Measurements from ENCODE around the gene NRAP. TPM values are rescaled to one million over a fixed set of nuclear protein-coding genes. Genes with fewer than 3 reads are reported as not detected.
"Not testable (repeated sequence)": the region's sequence is repeated elsewhere in the genome, so short reads cannot be mapped to it uniquely, and the experiment has no call there.

The NRAP gene
- total RNA-seq, 4 donors from 2014 or later = 0.16 to 12.3 (median 1.1) TPM; not detected in 1

- no peak for TF ChIP-seq POLR2A (IDR thresholded peaks at IDR 0.05)
- no peak for TF ChIP-seq EP300 (IDR thresholded peaks at IDR 0.05; ENCODE audit: low read depth)
- TF ChIP-seq POLR2AphosphoS5 (IDR thresholded peaks at IDR 0.05) = no peak
- TF ChIP-seq CTCF (IDR thresholded peaks at IDR 0.05) = no peak
- no peak overlapping the region for H3K4me3 ChIP-seq
- no peak overlapping the region for H3K27ac ChIP-seq
- no peak for DNase-seq
- no peaks in the 10 kb centered on the region for H3K9me3 ChIP-seq
- WGBS, 2 donors (ENCODE audit: low coverage in 1 of 2) = 78 to 79% methylated on average over 4 to 5 of the region's 5 CpGs
- intact Hi-C loops (cut with DNase I; ENCODE audit: low total_unique reads) (no loop called here), in situ Hi-C loops (cut with MboI; ENCODE audit: low pct_ligation_motif_present in 1 of 4, low pct_unique_long_range_greater_than_20kb in 1 of 4, low sequenced_read_pairs in 3 of 4) (no loop called here)
- H3K4me1 ChIP-seq = no peaks in the 10 kb centered on the region
- no peaks in the 10 kb centered on the region for H3K36me3 ChIP-seq
- H3K27me3 ChIP-seq = no peaks in the 10 kb centered on the region
Measured at GRCh38 chr10:113663142-113663541, 699 bp downstream of the NRAP start.

DNA sequence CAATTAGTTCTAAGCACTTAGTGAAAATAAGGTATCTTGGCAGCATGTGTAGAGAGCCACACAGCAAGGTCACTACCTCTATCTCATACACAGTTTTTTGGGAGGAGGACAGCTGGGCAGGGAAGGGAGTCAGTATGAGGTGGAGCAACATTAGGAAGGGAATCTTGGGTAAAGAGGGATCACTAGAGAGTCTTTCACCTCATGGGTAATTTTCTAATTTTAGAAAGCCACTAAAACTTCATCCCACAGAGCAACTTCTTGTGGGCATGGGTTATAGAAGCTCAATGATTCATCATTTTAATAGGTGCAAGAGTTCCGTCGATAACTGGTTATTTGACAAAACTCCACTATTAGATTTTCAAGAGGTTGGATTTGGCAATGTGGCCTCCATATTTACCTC is 2.5 kb downstream of the NRAP start:
- intact Hi-C loops (cut with DNase I; ENCODE audit: low total_unique reads) = no loop called here
- no peak for TF ChIP-seq POLR2A (IDR thresholded peaks at IDR 0.05)
- no peak for TF ChIP-seq CTCF (IDR thresholded peaks at IDR 0.05)
- no peak for TF ChIP-seq POLR2AphosphoS5 (IDR thresholded peaks at IDR 0.05)
- Histone ChIP-seq H3K9me3 (no peaks in the 10 kb centered on the region), H3K4me1 (no peaks in the 10 kb centered on the region), H3K4me3 (no peak overlapping the region), H3K36me3 (no peaks in the 10 kb centered on the region), H3K27ac (no peak overlapping the region), H3K27me3 (no peaks in the 10 kb centered on the region)
- WGBS, 2 donors (ENCODE audit: low coverage in 1 of 2) = 91% methylated on average over 2 of the region's 2 CpGs; no CpG with 5 or more reads in 1 of the 2 donors
- no peak for DNase-seq
- in situ Hi-C loops (cut with MboI; ENCODE audit: low pct_ligation_motif_present in 1 of 4, low pct_unique_long_range_greater_than_20kb in 1 of 4, low sequenced_read_pairs in 3 of 4) = no loop called here

- intact Hi-C loops (cut with DNase I; ENCODE audit: low total_unique reads) = no loop called here
- H3K9me3 ChIP-seq = no peaks in the 10 kb centered on the region
- H3K27me3 ChIP-seq = no peaks in the 10 kb centered on the region
- in situ Hi-C loops (cut with MboI; ENCODE audit: low pct_ligation_motif_present in 1 of 4, low pct_unique_long_range_greater_than_20kb in 1 of 4, low sequenced_read_pairs in 3 of 4) = no loop called here
- no peaks in the 10 kb centered on the region for H3K36me3 ChIP-seq
- DNase-seq = no peak
- H3K4me1 ChIP-seq = no peaks in the 10 kb centered on the region
- TF ChIP-seq POLR2A (IDR thresholded peaks at IDR 0.05) (no peak), CTCF (IDR thresholded peaks at IDR 0.05) (no peak), EP300 (IDR thresholded peaks at IDR 0.05; ENCODE audit: low read depth) (no peak), POLR2AphosphoS5 (IDR thresholded peaks at IDR 0.05) (no peak)
- H3K4me3 ChIP-seq = no peak overlapping the region
- no peak overlapping the region for H3K27ac ChIP-seq
Measured at GRCh38 chr10:113657544-113657943, 6.3 kb downstream of the NRAP start.

DNA sequence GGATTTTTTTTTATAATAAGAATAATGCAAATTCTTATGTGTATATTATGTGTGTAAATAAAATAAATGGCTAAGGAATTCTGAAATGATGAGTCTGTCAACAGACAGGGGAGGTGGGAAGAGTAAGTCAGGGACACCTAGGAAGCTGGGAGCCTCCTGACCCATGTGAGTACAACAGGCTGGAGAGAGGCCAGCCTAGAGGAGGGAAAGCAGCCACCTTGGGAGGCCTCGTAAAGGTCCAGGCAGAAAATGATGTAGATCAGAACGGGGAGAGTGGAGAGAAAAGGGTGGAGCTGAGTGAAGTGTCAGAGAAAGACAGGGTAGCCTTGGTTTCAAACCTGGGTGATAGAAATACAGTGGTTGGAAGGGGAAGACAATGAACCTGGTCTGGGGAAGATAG is 6.9 kb downstream of the NRAP start:
- Histone ChIP-seq H3K36me3 (no peaks in the 10 kb centered on the region), H3K27ac (no peak overlapping the region), H3K4me1 (no peaks in the 10 kb centered on the region), H3K9me3 (no peaks in the 10 kb centered on the region), H3K27me3 (no peaks in the 10 kb centered on the region), H3K4me3 (no peak overlapping the region)
- WGBS, 2 donors (ENCODE audit: low coverage in 1 of 2) = 49% methylated on average over 2 of the region's 2 CpGs; no CpG with 5 or more reads in 1 of the 2 donors
- no peak for DNase-seq
- TF ChIP-seq POLR2AphosphoS5 (IDR thresholded peaks at IDR 0.05) = no peak
- TF ChIP-seq EP300 (IDR thresholded peaks at IDR 0.05; ENCODE audit: low read depth) = no peak
- no peak for TF ChIP-seq CTCF (IDR thresholded peaks at IDR 0.05)
- TF ChIP-seq POLR2A (IDR thresholded peaks at IDR 0.05) = no peak
- intact Hi-C loops (cut with DNase I; ENCODE audit: low total_unique reads) (no loop called here), in situ Hi-C loops (cut with MboI; ENCODE audit: low pct_ligation_motif_present in 1 of 4, low pct_unique_long_range_greater_than_20kb in 1 of 4, low sequenced_read_pairs in 3 of 4) (no loop called here)

- intact Hi-C loops (cut with DNase I; ENCODE audit: low total_unique reads); H3K36me3 ChIP-seq; H3K27me3 ChIP-seq; H3K4me1 ChIP-seq; H3K27ac ChIP-seq; H3K4me3 ChIP-seq; H3K9me3 ChIP-seq; in situ Hi-C loops (cut with MboI; ENCODE audit: low pct_ligation_motif_present in 1 of 4, low pct_unique_long_range_greater_than_20kb in 1 of 4, low sequenced_read_pairs in 3 of 4); DNase-seq: not testable (repeated sequence)
- WGBS, 2 donors (ENCODE audit: low coverage in 1 of 2) = 87 to 100% methylated on average over 1 to 3 of the region's 3 CpGs
Measured at GRCh38 chr10:113652456-113652855, 11.4 kb downstream of the NRAP start.

Measured in transverse colon (tissue), 4 donors.